ENCODE results near the gene SNED1. TPM values are rescaled to one million over a fixed set of nuclear protein-coding genes. Genes with fewer than 3 reads are reported as not detected.

Gene SNED1
- total RNA-seq, 4 donors from 2014 or later, result 18.0 to 52.2 (median 32.5) TPM

DNA sequence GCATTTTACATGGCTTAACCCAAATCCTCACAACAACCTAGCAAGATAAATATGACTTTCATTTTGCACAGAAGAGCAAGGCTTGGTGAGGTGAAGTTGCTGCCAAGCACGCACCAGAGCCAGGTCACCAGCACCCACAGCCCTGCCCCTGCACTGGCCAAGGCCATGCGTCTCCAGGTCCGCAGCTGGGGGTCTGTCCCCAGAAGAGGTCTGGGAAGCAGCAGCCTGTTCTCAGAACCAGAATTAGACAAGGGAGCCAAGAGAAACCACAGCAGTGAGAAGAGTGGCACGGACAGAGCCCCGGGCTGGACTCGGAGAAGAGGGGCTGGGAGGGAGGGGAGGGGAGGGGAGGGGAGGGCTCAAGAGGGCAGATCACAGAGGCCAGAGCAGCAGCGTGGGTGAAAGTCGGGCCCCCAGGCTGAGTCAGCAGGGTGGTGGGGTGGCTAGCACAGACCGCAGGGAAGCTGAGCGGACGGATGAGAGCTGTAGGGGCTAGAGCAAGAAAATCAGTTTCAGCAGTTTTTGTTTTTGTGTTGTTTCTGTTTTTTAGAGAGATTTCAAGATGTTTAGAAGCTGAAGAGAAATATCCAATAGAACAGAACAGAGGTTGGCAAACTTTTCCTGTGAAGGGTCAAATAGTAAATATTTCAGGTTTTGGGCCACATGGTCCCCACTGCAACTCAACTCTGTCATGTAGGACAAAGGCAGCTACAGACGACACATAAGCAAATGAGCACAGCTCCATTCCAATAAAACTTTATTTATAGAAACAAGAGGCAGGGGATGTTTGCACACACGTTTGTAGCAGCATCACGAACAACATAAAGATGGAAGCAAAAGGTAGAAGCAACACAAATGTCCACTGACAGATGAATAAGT, 111.0 kb downstream of the SNED1 start:
- ATAC-seq (ENCODE audit: low FRiP score) (no peak), DNase-seq (ENCODE audit: low spot score) (no peak)
- TF ChIP-seq, protein P1, sequence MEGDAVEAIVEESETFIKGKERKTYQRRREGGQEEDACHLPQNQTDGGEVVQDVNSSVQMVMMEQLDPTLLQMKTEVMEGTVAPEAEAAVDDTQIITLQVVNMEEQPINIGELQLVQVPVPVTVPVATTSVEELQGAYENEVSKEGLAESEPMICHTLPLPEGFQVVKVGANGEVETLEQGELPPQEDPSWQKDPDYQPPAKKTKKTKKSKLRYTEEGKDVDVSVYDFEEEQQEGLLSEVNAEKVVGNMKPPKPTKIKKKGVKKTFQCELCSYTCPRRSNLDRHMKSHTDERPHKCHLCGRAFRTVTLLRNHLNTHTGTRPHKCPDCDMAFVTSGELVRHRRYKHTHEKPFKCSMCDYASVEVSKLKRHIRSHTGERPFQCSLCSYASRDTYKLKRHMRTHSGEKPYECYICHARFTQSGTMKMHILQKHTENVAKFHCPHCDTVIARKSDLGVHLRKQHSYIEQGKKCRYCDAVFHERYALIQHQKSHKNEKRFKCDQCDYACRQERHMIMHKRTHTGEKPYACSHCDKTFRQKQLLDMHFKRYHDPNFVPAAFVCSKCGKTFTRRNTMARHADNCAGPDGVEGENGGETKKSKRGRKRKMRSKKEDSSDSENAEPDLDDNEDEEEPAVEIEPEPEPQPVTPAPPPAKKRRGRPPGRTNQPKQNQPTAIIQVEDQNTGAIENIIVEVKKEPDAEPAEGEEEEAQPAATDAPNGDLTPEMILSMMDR (IDR thresholded peaks at IDR 0.05), result no peak

DNA sequence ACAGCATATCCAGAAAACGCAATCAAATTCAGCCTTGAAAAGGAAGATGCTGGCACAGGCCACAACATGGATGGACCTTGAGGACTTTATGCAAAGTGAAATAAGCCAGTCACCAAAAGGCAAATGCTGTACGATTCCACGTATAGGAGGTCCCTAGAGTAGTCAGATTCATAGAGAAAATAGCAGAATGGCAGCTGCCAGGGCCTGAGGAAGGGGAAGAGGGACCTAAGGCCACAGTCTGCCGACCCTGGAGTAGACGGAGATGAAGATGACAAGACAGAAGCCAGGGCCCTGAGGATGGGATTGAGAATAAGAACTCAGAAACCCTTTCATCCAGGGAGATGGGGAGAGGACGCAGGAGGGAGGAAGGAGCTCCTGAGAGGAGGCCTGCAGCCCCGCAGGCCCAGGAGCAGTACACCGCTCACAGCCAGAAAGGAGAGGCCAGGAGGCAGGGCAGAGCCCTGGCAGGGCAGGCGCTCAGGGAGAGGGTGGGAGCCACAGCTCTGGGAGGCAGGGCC, 111.7 kb downstream of the SNED1 start:
- ATAC-seq (ENCODE audit: low FRiP score), result no peak
- no peak for DNase-seq (ENCODE audit: low spot score)
- TF ChIP-seq, protein P1 (IDR thresholded peaks at IDR 0.05), result no peak

DNA sequence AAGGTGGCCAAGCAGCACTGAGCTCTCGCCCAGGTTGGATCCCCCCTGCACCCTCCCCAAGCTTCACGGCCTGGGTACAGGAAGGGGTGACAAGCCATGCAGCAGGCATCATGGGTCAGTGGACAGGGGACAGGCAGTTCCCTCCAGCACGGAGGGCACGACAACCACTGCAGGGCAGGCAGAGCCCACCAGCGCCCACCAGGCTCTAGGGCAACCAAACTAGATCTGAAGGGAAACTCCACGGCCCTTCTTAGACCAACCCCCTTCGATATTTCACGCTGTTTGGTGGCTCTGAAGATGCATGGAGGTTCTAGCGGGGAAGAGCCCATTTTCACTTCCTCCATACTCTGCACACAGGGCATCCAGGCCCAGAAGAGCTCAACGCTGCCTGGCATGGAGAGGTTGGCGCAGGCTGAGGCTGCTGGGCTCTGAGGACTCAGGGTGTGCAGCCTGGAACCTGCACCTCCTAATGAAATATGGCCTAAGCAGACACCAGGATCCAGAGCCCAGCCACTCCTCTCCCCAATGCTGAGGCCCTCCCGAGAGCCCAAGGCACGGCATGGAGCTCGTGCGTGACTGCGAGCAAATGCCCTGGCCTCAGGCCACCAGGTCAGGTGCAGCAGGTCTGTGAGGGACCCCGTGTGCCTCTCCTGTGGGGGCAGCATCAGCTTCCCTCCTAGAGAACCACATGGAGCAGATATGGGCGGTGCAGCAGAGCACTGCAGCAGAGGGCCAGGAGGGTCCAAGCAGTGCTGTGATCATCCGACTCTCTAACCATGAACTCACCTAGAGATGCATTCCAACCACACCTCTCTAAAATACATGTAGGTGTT, 112.4 kb downstream of the SNED1 start:
- ATAC-seq (ENCODE audit: low FRiP score) (no peak), DNase-seq (ENCODE audit: low spot score) (no peak)
- TF ChIP-seq, protein P1 (IDR thresholded peaks at IDR 0.05), result no peak

DNA sequence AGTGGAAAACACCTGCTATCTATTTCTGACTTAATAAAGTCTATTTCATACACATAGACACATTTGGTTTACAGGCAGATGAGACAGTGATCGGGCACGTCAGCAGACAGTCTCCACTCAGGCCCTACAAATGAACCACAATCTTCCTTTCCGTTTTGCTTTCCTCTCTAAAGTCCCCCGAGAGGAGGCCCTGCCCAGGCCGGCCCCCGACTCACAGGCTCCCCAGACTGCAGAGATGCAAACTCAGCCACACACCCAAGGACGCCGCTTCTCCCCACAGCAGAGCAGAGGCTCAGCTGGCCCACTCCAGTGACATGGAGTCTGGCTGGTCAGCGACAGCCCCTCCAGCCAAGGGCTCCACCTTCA, 113.0 kb downstream of the SNED1 start:
- TF ChIP-seq, protein P1 (IDR thresholded peaks at IDR 0.05), result no peak
- ATAC-seq (ENCODE audit: low FRiP score) (no peak), DNase-seq (ENCODE audit: low spot score) (no peak)

DNA sequence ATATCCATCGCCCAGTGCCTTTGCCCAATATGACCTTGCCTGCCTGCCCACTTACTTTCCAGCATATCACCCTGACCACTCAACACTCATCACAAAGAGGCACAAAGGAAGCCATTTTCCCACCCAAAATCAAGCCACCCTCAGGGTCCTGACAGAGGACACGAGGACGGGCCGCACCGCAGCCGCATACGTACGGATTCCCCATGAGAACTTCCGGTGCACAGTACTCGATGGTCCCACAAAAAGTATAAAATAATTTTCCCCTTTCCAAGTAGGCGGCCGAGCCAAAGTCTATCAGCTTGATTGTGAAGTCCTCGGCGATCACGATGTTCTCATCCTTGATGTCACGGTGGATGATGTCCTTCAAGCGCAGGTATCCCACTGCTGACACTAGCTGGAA, 113.6 kb downstream of the SNED1 start:
- DNase-seq (ENCODE audit: low spot score) (no peak), ATAC-seq (ENCODE audit: low FRiP score) (no peak)
- TF ChIP-seq, protein P1 (IDR thresholded peaks at IDR 0.05), result no peak

DNA sequence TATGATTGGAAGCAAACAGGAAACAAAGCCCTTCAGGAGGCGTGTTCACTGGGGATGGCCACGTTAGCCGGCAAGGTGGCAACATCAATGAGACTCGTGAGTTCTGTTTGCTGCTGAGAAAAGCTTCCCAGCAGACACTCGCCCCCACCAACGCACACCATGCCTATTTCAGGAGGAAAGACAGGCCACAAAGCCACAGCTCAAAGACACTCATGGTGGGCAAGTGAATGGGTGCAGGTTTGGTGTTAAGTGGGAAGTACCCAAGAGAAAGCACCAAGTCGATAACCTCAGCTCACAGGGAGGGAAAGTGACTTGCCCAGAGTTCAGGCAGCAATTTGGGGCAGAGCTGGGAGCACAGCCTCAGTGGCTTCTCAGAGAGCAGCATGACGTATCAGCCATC, 114.2 kb downstream of the SNED1 start:
- ATAC-seq (ENCODE audit: low FRiP score) (no peak), DNase-seq (ENCODE audit: low spot score) (no peak)
- TF ChIP-seq, protein P1 (IDR thresholded peaks at IDR 0.05), result no peak
